GM15510 (cell line): Measurements from ENCODE around the gene ILRUN.

Source experiments
- POLR2A ChIP-seq: IDR thresholded peaks from 3 replicates; pipeline ENCODE4 v1.6.1; 2011; ENCODE audit warnings: borderline replicate concordance; ENCODE audit not compliant: insufficient read length; ENCODE audit errors: extremely low read depth

The ILRUN gene

GRCh38 chr6:34673064-34673463, 23.5 kb downstream of the ILRUN start:
- no peak for TF ChIP-seq POLR2A

GRCh38 chr6:34672657-34673043, 23.9 kb downstream of the ILRUN start:
- TF ChIP-seq POLR2A: no peak

- peak; percentile 43 for TF ChIP-seq POLR2A
Measured at GRCh38 chr6:34671801-34672656, 24.5 kb downstream of the ILRUN start.

- no peak for TF ChIP-seq POLR2A
Measured at GRCh38 chr6:34671367-34671766, 25.2 kb downstream of the ILRUN start.

- no peak for TF ChIP-seq POLR2A
Measured at GRCh38 chr6:34667481-34668238, 28.9 kb downstream of the ILRUN start.

- TF ChIP-seq POLR2A: no peak
Measured at GRCh38 chr6:34665019-34665418, 31.5 kb downstream of the ILRUN start.

- no peak for TF ChIP-seq POLR2A
Measured at GRCh38 chr6:34664256-34664971, 32.2 kb downstream of the ILRUN start.

GRCh38 chr6:34663831-34664255, 32.7 kb downstream of the ILRUN start:
- no peak for TF ChIP-seq POLR2A

- TF ChIP-seq POLR2A: no peak
Measured at GRCh38 chr6:34663371-34663770, 33.2 kb downstream of the ILRUN start.

GRCh38 chr6:34661357-34661756, 35.2 kb downstream of the ILRUN start:
- TF ChIP-seq POLR2A: no peak

GRCh38 chr6:34658605-34659265, 37.8 kb downstream of the ILRUN start:
- TF ChIP-seq POLR2A: no peak

- no peak for TF ChIP-seq POLR2A
Measured at GRCh38 chr6:34657307-34657978, 39.1 kb downstream of the ILRUN start.

GRCh38 chr6:34657037-34657306, 39.6 kb downstream of the ILRUN start:
- TF ChIP-seq POLR2A: peak; percentile 3

GRCh38 chr6:34656378-34657036, 40.1 kb downstream of the ILRUN start:
- peak; percentile 51 for TF ChIP-seq POLR2A
